Measurements from ENCODE around the gene PERCC1. TPM values are rescaled to one million over a fixed set of nuclear protein-coding genes. Genes with fewer than 3 reads are reported as not detected.

PERCC1 gene
- total RNA-seq, 1 experiment from 2014 or later, result not detected

- ChIA-PET POLR2A (no interaction called here), CTCF (interaction anchor here (0.6 kb wide), 1 partner anchor 124 kb away, joined by 3 read pairs; no protein-coding TSS in a partner anchor)
- no peaks in the 10 kb centered on the region for H3K9me3 Mint-ChIP-seq (ENCODE audit: unreplicated experiment)
- peaks cover 34% of the 10 kb centered on the region for H3K36me3 Mint-ChIP-seq (ENCODE audit: insufficient read depth, unreplicated experiment)
- no peak overlapping the region for H3K27ac Mint-ChIP-seq (ENCODE audit: low read depth, unreplicated experiment)
- intact Hi-C loops (cut with micrococcal nuclease), result no loop called here
- peaks cover 10% of the 10 kb centered on the region for H3K4me1 Mint-ChIP-seq (ENCODE audit: insufficient read depth, unreplicated experiment)
- TF ChIP-seq CTCF (IDR thresholded peaks at IDR 0.05; ENCODE audit: unreplicated experiment), result no peak
- no TSS peak for BruUV-seq (replicated peaks)
- no peak for DNase-seq (ENCODE audit: unreplicated experiment)
- H3K27me3 Mint-ChIP-seq (ENCODE audit: insufficient read depth, unreplicated experiment), result no peaks in the 10 kb centered on the region
- H3K4me3 Mint-ChIP-seq (ENCODE audit: unreplicated experiment), result no peak overlapping the region
These were observed 34.2 kb downstream of the PERCC1 start for GRCh38 chr16:1464894-1465566.

- CTCF ChIA-PET, result no interaction called here
- DNase-seq (ENCODE audit: unreplicated experiment), result no peak
- no TSS peak for BruUV-seq (replicated peaks)
- peaks cover 39% of the 10 kb centered on the region for H3K36me3 Mint-ChIP-seq (ENCODE audit: insufficient read depth, unreplicated experiment)
- intact Hi-C loops (cut with micrococcal nuclease), result no loop called here
- TF ChIP-seq CTCF (IDR thresholded peaks at IDR 0.05; ENCODE audit: unreplicated experiment), result no peak
- POLR2A ChIA-PET, result no interaction called here
- no peak overlapping the region for H3K4me3 Mint-ChIP-seq (ENCODE audit: unreplicated experiment)
- H3K4me1 Mint-ChIP-seq (ENCODE audit: insufficient read depth, unreplicated experiment), result peaks cover 10% of the 10 kb centered on the region
- no peaks in the 10 kb centered on the region for H3K27me3 Mint-ChIP-seq (ENCODE audit: insufficient read depth, unreplicated experiment)
- no peak overlapping the region for H3K27ac Mint-ChIP-seq (ENCODE audit: low read depth, unreplicated experiment)
- no peaks in the 10 kb centered on the region for H3K9me3 Mint-ChIP-seq (ENCODE audit: unreplicated experiment)
These were observed 34.7 kb downstream of the PERCC1 start for GRCh38 chr16:1465567-1465915.

GRCh38 chr16:1466054-1466453 is 35.2 kb downstream of the PERCC1 start:
- intact Hi-C loops (cut with micrococcal nuclease), result no loop called here
- Mint-ChIP-seq H3K27me3 (ENCODE audit: insufficient read depth, unreplicated experiment) (no peaks in the 10 kb centered on the region), H3K4me1 (ENCODE audit: insufficient read depth, unreplicated experiment) (peaks cover 10% of the 10 kb centered on the region), H3K27ac (ENCODE audit: low read depth, unreplicated experiment) (no peak overlapping the region), H3K36me3 (ENCODE audit: insufficient read depth, unreplicated experiment) (peaks cover 37% of the 10 kb centered on the region), H3K9me3 (ENCODE audit: unreplicated experiment) (no peaks in the 10 kb centered on the region), H3K4me3 (ENCODE audit: unreplicated experiment) (no peak overlapping the region)
- CTCF ChIA-PET, result no interaction called here
- TF ChIP-seq CTCF (IDR thresholded peaks at IDR 0.05; ENCODE audit: unreplicated experiment), result no peak
- no TSS peak for BruUV-seq (replicated peaks)
- POLR2A ChIA-PET, result no interaction called here
- DNase-seq (ENCODE audit: unreplicated experiment), result no peak

GRCh38 chr16:1466968-1467521 is 36.2 kb downstream of the PERCC1 start:
- Mint-ChIP-seq H3K27me3 (ENCODE audit: insufficient read depth, unreplicated experiment) (no peaks in the 10 kb centered on the region), H3K4me3 (ENCODE audit: unreplicated experiment) (no peak overlapping the region), H3K9me3 (ENCODE audit: unreplicated experiment) (no peaks in the 10 kb centered on the region), H3K36me3 (ENCODE audit: insufficient read depth, unreplicated experiment) (peaks cover 30% of the 10 kb centered on the region), H3K4me1 (ENCODE audit: insufficient read depth, unreplicated experiment) (peaks cover 10% of the 10 kb centered on the region), H3K27ac (ENCODE audit: low read depth, unreplicated experiment) (peak overlapping the region; percentile 59)
- CTCF ChIA-PET, result no interaction called here
- TF ChIP-seq CTCF (IDR thresholded peaks at IDR 0.05; ENCODE audit: unreplicated experiment), result no peak
- peak; percentile 36 for DNase-seq (ENCODE audit: unreplicated experiment)
- no TSS peak for BruUV-seq (replicated peaks)
- intact Hi-C loops (cut with micrococcal nuclease), result no loop called here
- POLR2A ChIA-PET, result no interaction called here

All from MCF 10A (cell line).